HG02970 (cell line): ENCODE results near the gene ITGA3.

Experiments used
- ATAC-seq: cut with Tn5 transposase; IDR thresholded peaks from one replicate; pipeline ENCODE4 v1.9.1; 2021; ENCODE audit warnings: mild to moderate bottlenecking, moderate library complexity, moderate number of reproducible peaks; ENCODE audit not compliant: unreplicated experiment, low FRiP score

ITGA3 gene

GRCh38 chr17:50122945-50123344 lies 67.0 kb downstream of the ITGA3 start:
- ATAC-seq = no peak

- no peak for ATAC-seq
Measured at GRCh38 chr17:50123649-50124349, 67.9 kb downstream of the ITGA3 start.

- ATAC-seq = no peak
Measured at GRCh38 chr17:50125420-50125997, 69.6 kb downstream of the ITGA3 start.

GRCh38 chr17:50127697-50128361 lies 71.9 kb downstream of the ITGA3 start:
- no peak for ATAC-seq

- no peak for ATAC-seq
Measured at GRCh38 chr17:50128441-50129352, 72.8 kb downstream of the ITGA3 start.

- no peak for ATAC-seq
Measured at GRCh38 chr17:50129353-50129727, 73.4 kb downstream of the ITGA3 start.

- no peak for ATAC-seq
Measured at GRCh38 chr17:50129728-50130558, 74.0 kb downstream of the ITGA3 start, which contains the start of gene SAMD14. TSS of gene SAMD14 (minus strand) at chr17:50130160. CDS start at chr17:50124959, 5,201 bp downstream.

GRCh38 chr17:50130559-50131305 lies 74.8 kb downstream of the ITGA3 start:
- no peak for ATAC-seq

- ATAC-seq = no peak
Measured at GRCh38 chr17:50132104-50132794, 76.3 kb downstream of the ITGA3 start.

- no peak for ATAC-seq
Measured at GRCh38 chr17:50133028-50133768, 77.3 kb downstream of the ITGA3 start.

- no peak for ATAC-seq
Measured at GRCh38 chr17:50133769-50134099, 77.8 kb downstream of the ITGA3 start.

- no peak for ATAC-seq
Measured at GRCh38 chr17:50134206-50135110, 78.5 kb downstream of the ITGA3 start.

GRCh38 chr17:50135316-50136095 lies 79.6 kb downstream of the ITGA3 start:
- ATAC-seq = no peak

GRCh38 chr17:50136096-50136687 lies 80.3 kb downstream of the ITGA3 start:
- ATAC-seq = no peak

GRCh38 chr17:50137042-50137441 lies 81.1 kb downstream of the ITGA3 start:
- no peak for ATAC-seq
